ENCODE measurements around the gene WDFY3.

- no peak for TF ChIP-seq CTCF (IDR thresholded peaks at IDR 0.05)
- no peak for TF ChIP-seq EP300 (IDR thresholded peaks at IDR 0.05; ENCODE audit: borderline replicate concordance in 1 of 2, low read depth in 1 of 2, low read length in 1 of 2)
- TF ChIP-seq NFIC (IDR thresholded peaks at IDR 0.05; ENCODE audit: borderline replicate concordance): no peak
- no peak for TF ChIP-seq SMC3 (IDR thresholded peaks at IDR 0.05; ENCODE audit: low read depth, low read length)
- no peak for TF ChIP-seq POLR2AphosphoS5 (IDR thresholded peaks at IDR 0.05; ENCODE audit: low read depth, low read length)
Measured at GRCh38 chr4:84648178-84648577, 318.3 kb downstream of the WDFY3 start.

Measured in SK-N-SH (cell line).